OCI-LY1 (cell line): ENCODE data around the gene TMEM178A.

Experiments
- H2AFZ ChIP-seq: fragments of 200-600 bp; sonication (generic), shearing (Covaris generic); 2 replicates; pipeline ENCODE4 v1.6.0; 2014; ENCODE audit warnings: antibody characterized with exemption, mild to moderate bottlenecking, low read length
- H3F3A ChIP-seq: fragments of 200-600 bp; sonication (generic), shearing (Covaris generic); 2 replicates; pipeline ENCODE4 v1.6.0; 2014; ENCODE audit warnings: mild to moderate bottlenecking, antibody characterized with exemption, low read length, moderate library complexity; ENCODE audit not compliant: insufficient read depth
- H3K27ac ChIP-seq: fragments of 200-600 bp; sonication (generic); 2 replicates; pipeline ENCODE4 v1.5.1; 2014; ENCODE audit warnings: low read length, mixed run types, mild to moderate bottlenecking, low read depth; ENCODE audit not compliant: poor library complexity, severe bottlenecking
- H3K27me3 ChIP-seq: fragments of 200-600 bp; sonication (generic); 2 replicates; pipeline ENCODE4 v1.6.0; 2014; ENCODE audit warnings: antibody characterized with exemption, mild to moderate bottlenecking, low read length, moderate library complexity; ENCODE audit not compliant: insufficient read depth
- H3K36me3 ChIP-seq: fragments of 200-600 bp; sonication (generic); 2 replicates; pipeline ENCODE4 v1.6.1; 2014; ENCODE audit warnings: mild to moderate bottlenecking, antibody characterized with exemption, low read length, moderate library complexity, mixed read lengths; ENCODE audit not compliant: insufficient read depth
- H3K4me1 ChIP-seq: fragments of 200-600 bp; sonication (generic); 2 replicates; pipeline ENCODE4 v1.5.1; 2014; ENCODE audit warnings: mild to moderate bottlenecking, low read length, moderate library complexity; ENCODE audit not compliant: insufficient read depth, severe bottlenecking
- H3K4me2 ChIP-seq: fragments of 200-600 bp; sonication (generic), shearing (Covaris generic); 2 replicates; pipeline ENCODE4 v1.6.1; 2014; ENCODE audit warnings: low read length
- H3K4me3 ChIP-seq: fragments of 200-600 bp; sonication (generic); 2 replicates; pipeline ENCODE4 v1.5.1; 2014; ENCODE audit warnings: low read length, low read depth, mild to moderate bottlenecking, mixed read lengths; ENCODE audit not compliant: poor library complexity, severe bottlenecking
- H3K79me2 ChIP-seq: fragments of 200-600 bp; shearing (Covaris generic); 2 replicates; pipeline ENCODE4 v1.6.1; 2016; ENCODE audit warnings: mixed run types, low read length, mixed read lengths; ENCODE audit not compliant: insufficient read depth
- H3K9ac ChIP-seq: fragments of 200-600 bp; sonication (generic), shearing (Covaris generic); 2 replicates; pipeline ENCODE4 v1.6.1; 2014; ENCODE audit warnings: mild to moderate bottlenecking, low read length, mixed read lengths
- H3K9me2 ChIP-seq: fragments of 200-600 bp; sonication (generic), shearing (Covaris generic); 2 replicates; pipeline ENCODE4 v1.6.1; 2014; ENCODE audit warnings: low read depth, mild to moderate bottlenecking, low read length, mixed read lengths
- H3K9me3 ChIP-seq: fragments of 200-600 bp; shearing (Covaris generic); 2 replicates; pipeline ENCODE4 v1.6.1; 2014; ENCODE audit warnings: low read length, mixed read lengths
- H4K20me1 ChIP-seq: fragments of 200-600 bp; sonication (generic), shearing (Covaris generic); 2 replicates; pipeline ENCODE4 v1.6.0; 2016; ENCODE audit warnings: mild to moderate bottlenecking, low read length; ENCODE audit not compliant: insufficient read depth
- CTCF ChIP-seq: fragments of 200-600 bp; sonication (generic), shearing (Covaris generic); IDR thresholded peaks from 2 replicates; pipeline ENCODE4 v1.5.1; 2017; ENCODE audit warnings: mild to moderate bottlenecking, antibody characterized with exemption, low read length, moderate library complexity, mixed read lengths
- EZH2 ChIP-seq: fragments of 200-600 bp; sonication (generic), shearing (Covaris generic); IDR thresholded peaks from 2 replicates; pipeline ENCODE4 v1.8.0; 2017; ENCODE audit warnings: borderline replicate concordance, mixed run types, mild to moderate bottlenecking, antibody characterized with exemption, low read length, moderate library complexity, mixed read lengths

Gene TMEM178A

GRCh38 chr2:39734445-39734844 lies 68.7 kb downstream of the TMEM178A start:
- no peak overlapping the region for H3K4me2 ChIP-seq
- H3K4me1 ChIP-seq: no peaks in the 10 kb centered on the region
- H3F3A ChIP-seq: no peaks in the 10 kb centered on the region
- H3K36me3 ChIP-seq: peaks cover 52% of the 10 kb centered on the region
- TF ChIP-seq EZH2 (no peak), CTCF (no peak)
- H3K27ac ChIP-seq: no peak overlapping the region
- H2AFZ ChIP-seq: no peak overlapping the region
- no peak overlapping the region for H3K4me3 ChIP-seq
- no peaks in the 10 kb centered on the region for H3K9me3 ChIP-seq
- H3K27me3 ChIP-seq: no peaks in the 10 kb centered on the region
- H3K79me2 ChIP-seq: no peaks in the 10 kb centered on the region
- no peaks in the 10 kb centered on the region for H3K9me2 ChIP-seq
- H4K20me1 ChIP-seq: no peaks in the 10 kb centered on the region
- no peak overlapping the region for H3K9ac ChIP-seq

DNA sequence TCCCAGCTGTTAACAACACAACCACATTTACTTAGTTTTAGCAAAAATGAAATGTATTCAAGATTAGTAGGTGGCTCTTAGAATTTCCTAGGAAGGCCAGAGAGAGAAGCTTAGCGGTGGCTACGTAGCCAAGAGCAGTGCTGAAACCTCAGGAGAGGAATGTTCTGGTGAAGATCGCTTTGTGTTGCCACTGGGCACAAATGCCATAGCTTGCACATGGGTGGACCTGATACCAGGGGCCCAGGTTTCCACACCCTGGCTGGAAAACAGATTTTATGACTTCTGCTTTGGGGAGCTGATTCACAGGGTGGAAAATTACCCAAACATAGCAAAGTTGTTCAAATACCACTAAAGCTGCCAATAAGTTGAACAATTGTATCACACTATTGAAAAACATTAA lies 69.9 kb downstream of the TMEM178A start:
- H3K36me3 ChIP-seq: peaks cover 63% of the 10 kb centered on the region

DNA sequence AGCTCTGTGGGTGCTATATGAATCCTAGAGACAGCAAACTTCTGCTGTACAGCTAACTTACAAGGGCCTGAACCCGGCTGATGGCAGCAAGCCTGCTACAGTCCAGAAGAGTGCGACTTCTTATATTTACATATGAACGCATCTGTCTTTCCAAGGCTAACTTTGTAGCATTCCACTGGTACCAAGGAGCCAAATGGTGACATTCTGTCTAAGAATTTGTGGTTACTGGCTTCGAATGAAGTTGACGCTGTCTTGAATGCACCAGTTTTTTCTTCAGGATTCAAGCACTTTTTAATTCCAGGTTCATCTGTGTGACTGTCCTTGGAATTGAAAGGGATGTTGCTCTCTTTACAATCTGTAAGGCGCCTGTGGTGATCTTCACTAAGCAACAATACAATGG lies 70.9 kb downstream of the TMEM178A start:
- no peaks in the 10 kb centered on the region for H3K79me2 ChIP-seq
- no peaks in the 10 kb centered on the region for H3K9me3 ChIP-seq
- no peaks in the 10 kb centered on the region for H3F3A ChIP-seq
- no peak overlapping the region for H3K4me2 ChIP-seq
- H3K9me2 ChIP-seq: no peaks in the 10 kb centered on the region
- no peaks in the 10 kb centered on the region for H3K27me3 ChIP-seq
- TF ChIP-seq EZH2 (no peak), CTCF (no peak)
- H3K36me3 ChIP-seq: peaks cover 72% of the 10 kb centered on the region
- no peak overlapping the region for H2AFZ ChIP-seq
- no peak overlapping the region for H3K27ac ChIP-seq
- no peak overlapping the region for H3K9ac ChIP-seq
- H4K20me1 ChIP-seq: no peaks in the 10 kb centered on the region
- H3K4me1 ChIP-seq: no peaks in the 10 kb centered on the region
- no peak overlapping the region for H3K4me3 ChIP-seq

More for the DNA sequence above, 69.9 kb downstream of the TMEM178A start:
- H3K27ac ChIP-seq: no peak overlapping the region
- H2AFZ ChIP-seq: no peak overlapping the region
- H4K20me1 ChIP-seq: no peaks in the 10 kb centered on the region
- H3K9me3 ChIP-seq: no peaks in the 10 kb centered on the region
- H3K9ac ChIP-seq: no peak overlapping the region
- H3K4me2 ChIP-seq: no peak overlapping the region
- no peak for TF ChIP-seq CTCF
- no peaks in the 10 kb centered on the region for H3K27me3 ChIP-seq
- H3K9me2 ChIP-seq: no peaks in the 10 kb centered on the region
- no peaks in the 10 kb centered on the region for H3K79me2 ChIP-seq
- H3F3A ChIP-seq: no peaks in the 10 kb centered on the region
- H3K4me3 ChIP-seq: no peak overlapping the region
- H3K4me1 ChIP-seq: no peaks in the 10 kb centered on the region
